KMS-11 (cell line): Measurements from ENCODE around the gene GPR156.

ENCODE experiments used
- H2AFZ ChIP-seq: fragments of 200-600 bp; sonication (generic); 2 replicates; pipeline ENCODE4 v1.6.1; 2016; ENCODE audit warnings: antibody characterized with exemption, mixed run types, low read depth
- H3K27ac ChIP-seq: fragments of 200-600 bp; sonication (generic); 2 replicates; pipeline ENCODE4 v1.6.1; 2016; ENCODE audit warnings: mild to moderate bottlenecking, mixed run types
- H3K27me3 ChIP-seq: fragments of 200-600 bp; sonication (generic); 2 replicates; pipeline ENCODE4 v1.6.1; 2017; ENCODE audit warnings: mild to moderate bottlenecking, low read depth, mixed run types, moderate library complexity; ENCODE audit not compliant: insufficient read depth
- H3K36me3 ChIP-seq: fragments of 200-600 bp; sonication (generic); 2 replicates; pipeline ENCODE4 v1.6.1; 2017; ENCODE audit warnings: mild to moderate bottlenecking, mixed run types; ENCODE audit not compliant: insufficient read depth
- H3K4me1 ChIP-seq: fragments of 200-600 bp; sonication (generic); 2 replicates; pipeline ENCODE4 v1.6.1; 2016; ENCODE audit warnings: mild to moderate bottlenecking, low read depth, mixed run types; ENCODE audit not compliant: poor library complexity, severe bottlenecking
- H3K4me2 ChIP-seq: fragments of 200-600 bp; sonication (generic); 2 replicates; pipeline ENCODE4 v1.7.0; 2016; ENCODE audit warnings: mild to moderate bottlenecking, mixed run types
- H3K4me3 ChIP-seq: fragments of 200-600 bp; sonication (generic); IDR thresholded peaks from 2 replicates; pipeline ENCODE4 v1.6.1; 2017; ENCODE audit warnings: low read depth, low read length, mixed read lengths; ENCODE audit not compliant: insufficient read depth
- H3K79me2 ChIP-seq: fragments of 200-600 bp; sonication (generic); 2 replicates; pipeline ENCODE4 v1.6.1; 2016; ENCODE audit warnings: low read depth, mixed run types; ENCODE audit not compliant: insufficient read depth
- H3K9ac ChIP-seq: fragments of 200-600 bp; sonication (generic); 2 replicates; pipeline ENCODE4 v1.6.1; 2016; ENCODE audit warnings: mild to moderate bottlenecking, mixed run types
- H4K20me1 ChIP-seq: fragments of 200-600 bp; sonication (generic); 2 replicates; pipeline ENCODE4 v1.6.1; 2016; ENCODE audit warnings: mild to moderate bottlenecking, mixed run types; ENCODE audit not compliant: insufficient read depth
- CTCF ChIP-seq: fragments of 200-600 bp; sonication (generic); conservative IDR thresholded peaks from 2 replicates; pipeline ENCODE4 v1.6.1; 2017; ENCODE audit warnings: low read depth, mild to moderate bottlenecking, antibody characterized with exemption, low read length, moderate library complexity, mixed read lengths

Gene GPR156

GRCh38 chr3:120264963-120265362 lies 20.1 kb downstream of the GPR156 start:
- no peak for TF ChIP-seq CTCF
- no peak overlapping the region for H3K4me3 ChIP-seq

GRCh38 chr3:120263792-120264191 lies 21.2 kb downstream of the GPR156 start:
- no peak for TF ChIP-seq CTCF
- H3K4me3 ChIP-seq = no peak overlapping the region
- H2AFZ ChIP-seq = no peak overlapping the region
- no peaks in the 10 kb centered on the region for H4K20me1 ChIP-seq
- H3K9ac ChIP-seq = no peak overlapping the region
- no peaks in the 10 kb centered on the region for H3K79me2 ChIP-seq
- H3K27me3 ChIP-seq = no peaks in the 10 kb centered on the region
- no peaks in the 10 kb centered on the region for H3K4me1 ChIP-seq
- H3K27ac ChIP-seq = no peak overlapping the region
- no peaks in the 10 kb centered on the region for H3K36me3 ChIP-seq
- no peak overlapping the region for H3K4me2 ChIP-seq

More at GRCh38 chr3:120264963-120265362, 20.1 kb downstream of the GPR156 start:
- Histone ChIP-seq H4K20me1 (no peaks in the 10 kb centered on the region), H3K9ac (no peak overlapping the region), H3K27ac (no peak overlapping the region), H3K4me2 (no peak overlapping the region), H3K4me1 (no peaks in the 10 kb centered on the region), H3K79me2 (no peaks in the 10 kb centered on the region), H2AFZ (no peak overlapping the region), H3K27me3 (no peaks in the 10 kb centered on the region), H3K36me3 (no peaks in the 10 kb centered on the region)

- Histone ChIP-seq H4K20me1 (no peaks in the 10 kb centered on the region), H2AFZ (no peak overlapping the region), H3K27me3 (no peaks in the 10 kb centered on the region), H3K36me3 (no peaks in the 10 kb centered on the region), H3K4me2 (no peak overlapping the region), H3K27ac (no peak overlapping the region), H3K4me3 (no peak overlapping the region), H3K79me2 (no peaks in the 10 kb centered on the region), H3K9ac (no peak overlapping the region), H3K4me1 (no peaks in the 10 kb centered on the region)
- no peak for TF ChIP-seq CTCF
These were observed 27.0 kb downstream of the GPR156 start for GRCh38 chr3:120258009-120258408.

- Histone ChIP-seq H3K4me1 (no peaks in the 10 kb centered on the region), H3K27ac (no peak overlapping the region), H3K36me3 (no peaks in the 10 kb centered on the region), H3K4me2 (no peak overlapping the region), H3K4me3 (no peak overlapping the region), H3K79me2 (no peaks in the 10 kb centered on the region), H4K20me1 (no peaks in the 10 kb centered on the region), H3K27me3 (no peaks in the 10 kb centered on the region), H3K9ac (no peak overlapping the region), H2AFZ (no peak overlapping the region)
- no peak for TF ChIP-seq CTCF
These were observed 39.6 kb downstream of the GPR156 start for GRCh38 chr3:120245386-120245785.
